Muscle of back (tissue), 11 donors: ENCODE measurements around the gene IL4R. TPM values are rescaled to one million over a fixed set of nuclear protein-coding genes. Genes with fewer than 3 reads are reported as not detected.
A peak's percentile ranks its signal among the peaks of the same experiment; 100 is the strongest.

ENCODE experiments used
- DNase-seq, 3 donors: peaks; one replicate each; pipeline versions ENCODE4 v3.0.0 to v3.0.0-alpha.2; 2013
- polyA plus RNA-seq, 10 donors: library from polyadenylated mRNA; unstranded; fragments of 120-200 nt; gene quantifications; one replicate each; pipeline ENCODE4 v1.2.1, GENCODE V29; 2013; ENCODE audit not compliant: insufficient read length in 10 of 10

IL4R gene
- polyA plus RNA-seq, 10 donors = 10.5 to 18.5 (median 13.2) TPM

GRCh38 chr16:27314986-27315332, 1.2 kb downstream of the IL4R start:
- no peak for DNase-seq

DNA sequence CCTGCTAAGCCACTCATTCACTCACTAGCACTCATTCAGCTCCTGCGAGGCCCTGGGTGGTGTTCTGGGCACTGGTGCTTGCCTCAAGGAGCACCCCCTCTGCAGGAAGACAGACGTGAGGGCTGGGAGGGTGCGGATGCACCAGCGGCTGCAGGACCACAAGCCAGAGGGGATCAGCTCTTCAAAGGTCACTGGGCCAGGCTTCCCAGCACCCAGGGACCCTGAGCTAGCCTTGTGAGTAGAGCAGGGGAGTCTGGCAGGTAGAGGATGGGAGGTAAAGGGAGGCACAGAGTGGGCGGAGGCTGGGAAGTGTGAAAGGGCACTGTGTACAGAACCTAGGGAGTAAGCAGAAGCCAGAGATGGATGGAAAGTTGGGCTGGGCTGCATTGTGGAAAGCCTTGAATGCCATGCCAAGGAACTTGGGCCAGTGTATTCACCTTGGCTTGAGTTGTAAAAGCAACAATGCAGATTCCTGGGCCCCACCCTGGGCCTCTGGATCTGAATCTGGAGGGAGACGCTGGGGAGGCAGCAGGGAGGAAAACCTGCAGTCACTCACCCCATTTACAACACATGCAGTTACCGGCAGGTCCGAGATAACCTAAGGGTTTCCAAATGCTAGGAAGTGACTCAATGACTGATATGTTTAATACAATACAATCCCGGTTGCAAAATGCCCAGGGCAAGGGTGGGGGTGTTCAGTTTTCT, 1.7 kb downstream of the IL4R start:
- DNase-seq = no peak

GRCh38 chr16:27316038-27316680, 2.4 kb downstream of the IL4R start:
- no peak for DNase-seq

- no peak for DNase-seq
These were observed 3.5 kb downstream of the IL4R start for GRCh38 chr16:27317320-27317719.

DNA sequence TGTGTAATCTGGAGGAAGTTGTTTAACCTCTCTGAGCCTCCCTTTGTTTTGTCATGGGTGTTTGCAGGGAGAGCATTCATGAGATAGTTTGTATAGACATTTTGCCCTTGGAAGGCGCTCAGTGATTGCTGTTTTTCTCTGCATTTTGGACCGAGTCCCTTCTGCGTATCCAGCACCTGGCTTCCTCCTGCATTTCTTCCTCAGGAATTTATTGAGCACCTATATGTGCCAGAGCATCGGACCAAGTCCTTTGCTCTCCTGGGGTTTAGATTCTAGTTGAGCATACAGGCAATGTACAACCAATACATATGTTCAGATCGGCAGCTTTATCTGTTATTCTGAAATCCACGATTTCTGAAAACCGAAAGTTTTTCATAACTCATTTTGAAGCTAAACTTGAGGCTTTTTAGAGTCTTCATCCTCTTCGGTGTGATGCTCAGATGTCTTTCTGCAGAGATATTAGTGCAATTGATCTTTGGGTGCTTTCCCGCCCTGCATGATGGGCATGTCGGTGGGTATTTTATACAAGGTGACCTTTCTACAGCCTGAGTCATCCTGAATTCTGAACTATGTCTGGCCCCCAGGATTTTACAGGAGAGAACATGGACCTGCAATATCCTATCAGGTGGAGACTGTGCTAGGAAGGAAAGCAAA, 4.1 kb downstream of the IL4R start:
- DNase-seq = no peak

- peak in 1 of 3 donors; percentile 74 for DNase-seq
These were observed 4.8 kb downstream of the IL4R start for GRCh38 chr16:27318392-27319256.

DNA sequence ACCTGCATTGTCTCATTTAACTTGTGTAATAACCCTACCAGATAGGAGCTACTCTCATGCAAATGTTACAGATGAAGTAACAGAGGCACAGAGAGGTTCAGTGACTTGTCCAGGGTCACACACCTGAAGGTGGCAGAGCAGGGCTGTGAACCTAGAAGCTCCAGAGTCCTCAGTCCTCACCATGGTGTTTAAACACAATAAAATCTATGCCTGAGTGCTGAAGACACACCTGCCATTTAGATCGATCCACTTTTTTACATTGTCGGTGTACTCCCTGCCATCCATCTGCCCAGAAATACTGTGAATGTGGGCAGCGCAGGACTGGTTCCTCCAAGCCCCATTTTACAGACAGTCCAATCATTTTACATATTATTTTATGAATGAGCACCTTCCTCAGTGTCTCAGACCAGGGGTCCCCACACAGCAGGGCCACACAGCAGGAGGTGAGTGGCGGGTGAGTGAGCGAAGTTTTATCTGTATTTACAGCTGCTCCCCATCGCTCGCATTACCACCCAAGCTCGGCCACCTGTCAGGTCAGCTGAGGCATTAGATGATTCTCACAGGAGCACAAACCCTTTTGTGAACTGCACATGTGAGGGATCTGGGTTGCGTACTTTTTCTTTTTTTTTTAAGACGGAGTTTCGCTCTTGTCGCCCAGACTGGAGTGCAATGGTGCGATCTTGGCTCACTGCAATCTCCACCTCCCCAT, 5.6 kb downstream of the IL4R start:
- no peak for DNase-seq

GRCh38 chr16:27320261-27321012, 6.7 kb downstream of the IL4R start:
- DNase-seq = no peak

DNA sequence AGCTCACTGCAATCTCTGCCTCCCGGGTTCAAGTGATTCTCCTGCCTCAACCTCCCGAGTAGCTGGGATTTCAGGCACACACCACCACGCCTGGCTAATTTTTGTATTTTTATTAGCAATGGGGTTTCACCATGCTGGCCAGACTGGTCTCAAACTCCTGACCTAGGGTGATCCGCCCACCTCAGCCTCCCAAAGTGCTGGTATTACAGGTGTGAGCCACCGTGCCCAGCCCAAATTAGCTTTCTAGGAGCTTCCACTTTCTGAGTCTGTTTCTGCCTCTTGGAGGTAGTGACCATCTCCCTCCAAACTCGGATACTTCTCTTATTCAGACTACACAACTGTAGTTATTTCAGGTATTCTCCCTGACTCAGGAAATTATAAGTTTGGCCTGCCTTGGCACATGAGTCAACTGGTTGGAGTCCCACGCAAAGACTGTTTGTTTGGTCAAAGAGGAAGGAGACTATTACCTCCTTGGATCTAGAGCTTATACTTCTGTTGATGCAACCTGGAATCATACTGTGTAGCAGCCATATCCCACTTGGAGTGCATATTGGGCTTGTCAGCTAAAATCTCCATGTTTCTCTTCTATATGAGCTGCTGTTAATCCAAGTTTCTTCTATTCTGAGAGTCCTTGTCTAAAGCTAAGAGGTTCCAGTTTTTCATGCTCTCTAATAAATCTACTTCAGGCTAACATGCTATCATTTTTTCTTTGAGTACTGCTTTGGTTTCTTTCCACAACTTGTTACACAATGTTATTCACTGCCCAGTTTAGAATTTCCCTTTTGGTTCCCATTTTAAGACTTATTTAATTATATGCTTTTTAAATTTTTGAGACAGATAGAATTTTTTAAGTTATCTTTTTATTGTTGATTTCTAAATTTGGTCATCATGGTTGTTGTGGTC, 7.5 kb downstream of the IL4R start:
- no peak for DNase-seq

GRCh38 chr16:27322858-27323780, 9.3 kb downstream of the IL4R start:
- no peak for DNase-seq

DNA sequence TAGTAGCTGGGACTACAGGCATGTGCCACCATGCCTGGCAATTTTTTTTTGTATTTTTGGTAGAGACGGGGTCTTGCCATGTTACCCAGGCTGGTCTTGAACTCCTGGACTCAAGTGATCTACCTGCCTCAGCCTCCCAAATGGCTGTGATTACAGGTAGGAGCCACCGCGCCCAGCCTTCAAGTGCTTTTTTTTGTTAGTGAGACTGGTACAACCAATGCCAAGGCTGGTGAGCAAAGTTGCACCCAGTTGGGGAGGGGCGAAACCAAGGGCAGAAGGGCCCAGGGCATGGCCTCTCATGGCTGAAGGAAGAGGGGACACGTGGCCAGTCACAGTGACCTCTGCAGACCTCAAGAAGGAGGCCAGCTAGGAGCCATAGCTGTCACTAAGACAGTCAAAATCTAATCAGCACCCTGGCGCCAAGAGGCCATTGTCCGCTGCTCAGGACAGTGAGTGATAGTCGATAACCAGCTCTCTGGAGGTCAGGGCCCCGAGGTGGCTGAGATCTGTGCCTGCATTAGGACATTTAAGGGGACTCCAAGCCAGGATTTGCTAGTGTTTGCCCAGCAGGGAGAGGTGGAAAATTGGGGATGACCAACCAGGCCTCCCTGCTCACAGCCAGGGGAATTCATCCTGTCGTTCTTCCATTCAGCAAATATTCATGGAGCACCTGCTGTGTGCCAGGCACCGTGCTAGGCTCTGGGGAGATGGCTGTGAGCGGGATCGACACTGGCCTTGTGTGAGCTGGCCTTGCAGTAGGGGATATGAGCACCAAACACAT, 10.2 kb downstream of the IL4R start:
- DNase-seq = no peak

GRCh38 chr16:27324851-27325301, 11.1 kb downstream of the IL4R start:
- DNase-seq = peak in 1 of 3 donors; percentile 59

GRCh38 chr16:27325736-27326135, 12.0 kb downstream of the IL4R start:
- no peak for DNase-seq

GRCh38 chr16:27326251-27326650, 12.5 kb downstream of the IL4R start:
- DNase-seq = no peak

- peak; percentile 64 to 81 (median 79) for DNase-seq
These were observed 13.2 kb downstream of the IL4R start for GRCh38 chr16:27326738-27327585.

- no peak for DNase-seq
These were observed 13.8 kb downstream of the IL4R start for GRCh38 chr16:27327586-27327915.

GRCh38 chr16:27328937-27329336, 15.2 kb downstream of the IL4R start:
- DNase-seq = no peak
